H1 (cell line): Measurements from ENCODE around the gene PHYHD1. TPM values are rescaled to one million over a fixed set of nuclear protein-coding genes. Genes with fewer than 3 reads are reported as not detected.
A peak's percentile ranks its signal among the peaks of the same experiment; 100 is the strongest.

ENCODE experiments used
- ASH2L ChIP-seq: fragments of 200-600, 300-600 bp; sonication (generic); IDR thresholded peaks from one replicate; pipeline ENCODE4 v1.7.1; 2017; ENCODE audit warnings: low read length
- BCL11A ChIP-seq, 2 experiments: IDR thresholded peaks; one replicate each; pipeline ENCODE4 v1.6.1; 2011; ENCODE audit warnings: low read depth in 2 of 2, low read length in 2 of 2, mild to moderate bottlenecking in 2 of 2
- CEBPB ChIP-seq: IDR thresholded peaks from 2 replicates; pipeline ENCODE4 v1.6.1; 2012; ENCODE audit warnings: low read depth, low read length
- CHD1 ChIP-seq: IDR thresholded peaks from 2 replicates; pipeline ENCODE4 v1.6.1; 2012; ENCODE audit warnings: low read depth, low read length, improper control_type of control experiment
- CTBP2 ChIP-seq: IDR thresholded peaks from 2 replicates; pipeline ENCODE4 v1.7.0; 2011; ENCODE audit warnings: borderline replicate concordance, mild to moderate bottlenecking, moderate library complexity, mixed read lengths, low read length; ENCODE audit not compliant: insufficient read depth, insufficient read length
- EZH2 ChIP-seq: fragments of 200-600 bp; sonication (generic); IDR thresholded peaks from 2 replicates; pipeline ENCODE4 v1.7.1; 2012; ENCODE audit warnings: low read depth, mild to moderate bottlenecking, moderate library complexity, low read length, inconsistent platforms; ENCODE audit not compliant: severe bottlenecking
- FOSL1 ChIP-seq: IDR thresholded peaks from 2 replicates; pipeline ENCODE4 v1.6.1; 2011; ENCODE audit warnings: mild to moderate bottlenecking, low read depth, low read length, moderate library complexity; ENCODE audit not compliant: insufficient read depth
- GTF2F1 ChIP-seq: IDR thresholded peaks from 2 replicates; pipeline ENCODE4 v1.6.1; 2012; ENCODE audit warnings: low read depth, low read length, improper control_type of control experiment, borderline replicate concordance
- HDAC6 ChIP-seq: IDR thresholded peaks from one replicate; pipeline ENCODE4 v1.7.1; 2012; ENCODE audit warnings: low read depth, mild to moderate bottlenecking, inconsistent platforms, low read length, moderate library complexity
- NANOG ChIP-seq: IDR thresholded peaks from 2 replicates; pipeline ENCODE4 v1.6.1; 2011; ENCODE audit warnings: low read length, low read depth, mild to moderate bottlenecking, inconsistent platforms; ENCODE audit not compliant: insufficient read depth, poor library complexity, severe bottlenecking
- NRF1 ChIP-seq: IDR thresholded peaks from 2 replicates; pipeline ENCODE4 v1.6.1; 2011; ENCODE audit warnings: mild to moderate bottlenecking, low read depth, low read length, improper control_type of control experiment
- RAD21 ChIP-seq, 2 experiments: IDR thresholded peaks in 1 of 2; conservative IDR thresholded peaks in 1 of 2; 2 replicates each; pipeline ENCODE4 v1.6.1; 2011; ENCODE audit warnings: low read depth in 2 of 2, low read length in 2 of 2, improper control_type of control experiment in 1 of 2, inconsistent platforms in 1 of 2, mild to moderate bottlenecking in 1 of 2, moderate library complexity in 1 of 2
- RFX5 ChIP-seq: IDR thresholded peaks from 2 replicates; pipeline ENCODE4 v1.6.1; 2011; ENCODE audit warnings: low read depth, low read length, improper control_type of control experiment, borderline replicate concordance
- SUZ12 ChIP-seq: fragments of 200-600 bp; sonication (generic); IDR thresholded peaks from 2 replicates; pipeline ENCODE4 v1.6.1; 2012; ENCODE audit warnings: mild to moderate bottlenecking, inconsistent platforms, low read length, moderate library complexity, mixed read lengths
- TAF7 ChIP-seq: optimal IDR thresholded peaks from 2 replicates; pipeline ENCODE3; 2011; ENCODE audit warnings: low read depth, mild to moderate bottlenecking, inconsistent platforms, low read length, moderate library complexity, borderline replicate concordance
- TEAD4 ChIP-seq: IDR thresholded peaks from 2 replicates; pipeline ENCODE4 v1.6.1; 2012; ENCODE audit warnings: low read depth, low read length, inconsistent platforms, mixed read lengths
- USF2 ChIP-seq: IDR thresholded peaks from 2 replicates; pipeline ENCODE4 v1.6.1; 2011; ENCODE audit warnings: low read length, improper control_type of control experiment
- YY1 ChIP-seq: IDR thresholded peaks from 2 replicates; pipeline ENCODE4 v1.6.1; 2011; ENCODE audit warnings: low read depth, mild to moderate bottlenecking, low read length
- polyA plus RNA-seq, 7 experiments: library from polyadenylated mRNA; depleted of rRNA in 3 of 7; stranded (reverse) in 5 of 7; unstranded in 2 of 7; fragments of >200 nt in 5 of 7; fragments of 200-250 nt in 2 of 7; gene quantifications; 1 replicate in 5 of 7; 2 replicates in 1 of 7; 4 replicates in 1 of 7; pipeline versions ENCODE4 v1.2.1 to v1.2.3, GENCODE V29; 2011 to 2013; ENCODE audit warnings: missing spikeins in 2 of 7, mixed read lengths in 2 of 7
- total RNA-seq: library from RNA; stranded (reverse); fragmentation: NEBNext Ultra II Directional; extraction: Animal tissue kit (Norgen Biotek cat#: 25700); gene quantifications from 2 replicates; pipeline ENCODE4 v1.2.1, GENCODE V29; 2021
- TF ChIP-seq, protein P1 (sequence below): IDR thresholded peaks from 2 replicates; pipeline ENCODE4 v1.6.1; 2012; ENCODE audit warnings: low read length, inconsistent platforms

PHYHD1 gene
- total and polyA plus RNA-seq, 2 of the 8 experiments (the other 6 are each of a cell fraction or from before 2014, with no cell fraction given): 14.1 to 25.6 TPM

DNA sequence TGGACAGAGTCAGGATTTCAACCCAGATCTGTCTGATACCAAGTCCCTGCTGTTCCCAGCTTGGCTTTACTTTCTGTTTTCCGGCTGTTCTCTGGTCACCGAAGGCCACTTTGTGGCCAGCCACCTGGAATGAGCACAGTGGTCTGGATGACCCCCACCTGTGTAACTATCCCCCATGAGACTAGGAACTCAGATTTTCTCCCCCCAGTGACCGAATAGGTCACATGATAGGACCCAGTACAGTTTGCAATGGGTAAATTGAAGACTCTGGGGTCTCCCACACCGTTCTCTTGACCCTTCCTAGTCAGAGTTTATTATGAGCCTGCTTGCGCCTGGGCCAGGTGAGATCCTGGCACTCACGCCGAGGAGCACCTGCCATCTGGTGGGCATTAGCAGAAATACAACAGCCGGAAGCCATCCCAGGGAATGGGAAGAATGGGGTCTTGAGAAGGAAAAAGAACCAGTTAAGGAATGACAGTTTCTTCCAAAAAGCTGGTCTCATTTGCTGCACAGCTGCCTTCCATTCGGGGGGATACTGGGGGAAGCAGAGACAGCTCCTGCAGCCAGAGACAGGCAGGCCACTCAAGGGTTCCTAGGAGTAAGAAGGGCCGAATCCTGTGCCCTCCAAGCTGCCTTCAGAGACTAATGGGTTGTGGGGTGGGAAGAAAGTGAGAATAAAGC lies 7.1 kb downstream of the PHYHD1 start (continued):
- TF ChIP-seq, protein P1, sequence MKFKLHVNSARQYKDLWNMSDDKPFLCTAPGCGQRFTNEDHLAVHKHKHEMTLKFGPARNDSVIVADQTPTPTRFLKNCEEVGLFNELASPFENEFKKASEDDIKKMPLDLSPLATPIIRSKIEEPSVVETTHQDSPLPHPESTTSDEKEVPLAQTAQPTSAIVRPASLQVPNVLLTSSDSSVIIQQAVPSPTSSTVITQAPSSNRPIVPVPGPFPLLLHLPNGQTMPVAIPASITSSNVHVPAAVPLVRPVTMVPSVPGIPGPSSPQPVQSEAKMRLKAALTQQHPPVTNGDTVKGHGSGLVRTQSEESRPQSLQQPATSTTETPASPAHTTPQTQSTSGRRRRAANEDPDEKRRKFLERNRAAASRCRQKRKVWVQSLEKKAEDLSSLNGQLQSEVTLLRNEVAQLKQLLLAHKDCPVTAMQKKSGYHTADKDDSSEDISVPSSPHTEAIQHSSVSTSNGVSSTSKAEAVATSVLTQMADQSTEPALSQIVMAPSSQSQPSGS: no peak
- TF ChIP-seq ASH2L (no peak), SUZ12 (no peak), CTBP2 (no peak), GTF2F1 (no peak), CHD1 (no peak), USF2 (no peak), HDAC6 (no peak), RAD21 (IDR thresholded peaks at IDR 0.05 in 1 of 2, conservative IDR thresholded peaks at IDR 0.05 in 1 of 2; ENCODE audit: low read depth in 2 of 2, low read length in 2 of 2) (peak; percentile 94 to 95), NRF1 (no peak), FOSL1 (no peak), YY1 (0 out of 2 replicates have a peak, but pooled peaks have one; percentile 53), NANOG (no peak), TAF7 (no peak), BCL11A (IDR thresholded peaks at IDR 0.05; ENCODE audit: low read depth in 2 of 2, low read length in 2 of 2) (no peak), EZH2 (no peak), CEBPB (no peak), RFX5 (no peak), TEAD4 (0 out of 2 replicates have a peak, but pooled peaks have one; percentile 6)
